HG03175 (cell line): Measurements from ENCODE around the gene OR2G2.

Experiments
- ATAC-seq: cut with Tn5 transposase; IDR thresholded peaks from one replicate; pipeline ENCODE4 v1.9.1; 2021; ENCODE audit warnings: mild to moderate bottlenecking, moderate library complexity; ENCODE audit not compliant: unreplicated experiment

OR2G2 gene, protein sequence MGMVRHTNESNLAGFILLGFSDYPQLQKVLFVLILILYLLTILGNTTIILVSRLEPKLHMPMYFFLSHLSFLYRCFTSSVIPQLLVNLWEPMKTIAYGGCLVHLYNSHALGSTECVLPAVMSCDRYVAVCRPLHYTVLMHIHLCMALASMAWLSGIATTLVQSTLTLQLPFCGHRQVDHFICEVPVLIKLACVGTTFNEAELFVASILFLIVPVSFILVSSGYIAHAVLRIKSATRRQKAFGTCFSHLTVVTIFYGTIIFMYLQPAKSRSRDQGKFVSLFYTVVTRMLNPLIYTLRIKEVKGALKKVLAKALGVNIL

DNA sequence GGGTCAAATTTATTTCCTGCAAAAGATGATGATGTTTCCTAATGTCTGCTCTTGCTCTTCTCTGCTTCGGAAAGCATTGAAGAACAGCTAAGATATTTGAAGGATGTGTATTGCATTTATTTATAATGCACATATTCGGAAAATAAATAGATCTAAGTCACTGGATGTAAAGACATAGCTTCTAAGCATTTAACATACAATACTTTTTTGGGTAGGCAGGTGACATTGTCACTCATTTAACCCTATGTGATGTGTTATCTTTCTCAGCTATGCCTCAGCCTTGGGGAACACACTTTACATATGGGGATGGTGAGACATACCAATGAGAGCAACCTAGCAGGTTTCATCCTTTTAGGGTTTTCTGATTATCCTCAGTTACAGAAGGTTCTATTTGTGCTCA is at the start of gene OR2G2:
Gene OR2G2, plus strand, starts transcription at position 301 of the 400 bp plus-strand sequence. Its CDS starts 0 bp downstream, at position 301.
- no peak for ATAC-seq

DNA sequence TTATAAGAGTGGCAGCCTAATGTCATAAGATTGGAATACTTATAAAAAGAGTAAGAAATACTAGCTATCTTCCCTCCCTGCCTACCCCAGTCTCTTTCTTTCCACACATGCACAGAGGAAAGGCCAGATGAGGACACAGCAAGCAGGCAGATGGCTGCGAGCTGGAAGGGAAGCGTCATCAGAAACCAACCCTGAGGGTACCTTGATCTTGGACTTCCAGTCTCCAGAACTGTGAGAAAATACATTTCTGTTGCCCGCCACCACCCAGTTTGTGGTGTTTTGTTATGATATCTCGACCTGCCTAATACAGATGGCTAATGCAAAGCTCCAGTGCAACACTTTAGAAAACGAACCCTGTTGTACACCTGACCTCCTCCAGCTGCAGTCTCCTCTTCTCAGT is 49.6 kb upstream of the OR2G2 start:
- ATAC-seq: no peak

DNA sequence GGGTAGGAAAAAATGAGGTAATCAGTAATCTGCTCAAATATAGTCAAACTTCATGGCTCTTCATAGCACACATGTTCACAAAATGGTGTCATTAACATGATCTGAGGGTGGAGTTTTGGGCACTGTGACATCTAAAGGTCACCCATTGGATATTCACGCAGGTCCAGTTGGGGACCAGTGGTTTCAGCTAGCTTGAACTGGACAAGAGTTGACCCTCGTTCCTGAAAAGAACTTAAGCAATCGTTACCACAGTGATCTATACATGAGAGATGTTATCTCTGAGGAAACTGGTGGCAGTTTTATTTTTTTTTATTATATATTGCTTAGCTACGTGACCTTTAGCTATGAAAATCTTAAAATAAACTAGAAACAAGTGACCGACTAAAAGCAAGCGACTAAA is 48.9 kb upstream of the OR2G2 start:
- no peak for ATAC-seq

DNA sequence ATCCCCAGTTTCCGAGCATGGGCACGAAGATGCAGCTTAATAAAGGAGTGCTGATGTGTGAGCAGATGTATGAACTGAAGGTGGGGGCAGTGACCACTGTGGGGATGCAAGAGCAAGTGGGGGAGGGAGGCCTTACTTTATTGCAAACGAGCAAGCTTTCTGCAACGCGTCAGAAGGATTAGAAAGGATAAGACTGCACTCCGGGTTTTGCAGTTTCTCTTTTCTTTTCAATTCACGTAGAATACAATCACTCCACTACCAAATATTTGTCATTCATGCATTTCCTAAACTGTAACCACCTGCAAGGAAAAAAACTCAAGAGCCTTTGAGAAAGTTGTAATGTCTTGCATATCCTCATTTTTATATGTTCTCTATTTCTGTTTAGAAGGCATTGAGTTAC is 47.6 kb upstream of the OR2G2 start:
- no peak for ATAC-seq

DNA sequence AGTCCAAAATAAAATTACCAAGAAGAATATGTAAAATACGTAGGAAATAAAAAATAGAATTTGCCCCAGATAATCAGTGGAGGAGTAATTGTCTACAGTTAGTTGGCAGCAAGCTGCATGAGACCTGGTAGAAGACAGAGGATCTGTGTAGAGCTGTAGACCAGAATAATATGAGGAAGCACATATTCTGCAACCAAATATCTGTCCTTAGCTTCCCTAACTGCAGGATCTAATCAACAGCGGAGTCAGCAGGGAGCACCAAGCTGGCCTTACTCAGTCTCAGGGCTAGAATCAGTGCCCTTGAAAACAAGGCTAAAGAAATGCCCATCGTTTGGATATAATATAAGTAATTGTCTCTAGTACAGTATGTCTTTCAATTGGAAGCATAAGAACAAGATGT is 45.3 kb upstream of the OR2G2 start:
- ATAC-seq: no peak

DNA sequence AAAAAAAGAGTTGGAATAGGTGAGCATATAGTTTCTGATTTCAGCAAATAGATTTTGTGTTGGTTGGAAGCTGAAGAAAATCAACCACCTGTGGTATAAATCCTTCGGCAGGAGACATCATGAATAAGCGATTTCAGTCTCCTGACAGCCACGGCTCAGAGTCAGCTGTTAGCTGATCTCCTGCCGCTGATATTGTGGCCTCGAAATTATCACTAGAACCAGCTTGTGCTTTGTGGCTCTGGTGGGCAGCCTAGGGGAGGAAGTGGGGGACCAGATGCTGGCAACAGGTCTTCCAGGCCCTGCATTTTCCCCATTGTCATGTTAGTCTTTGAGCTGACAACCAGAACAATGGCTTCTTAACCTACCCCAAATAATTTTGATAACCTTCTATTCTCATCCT is 40.1 kb upstream of the OR2G2 start:
- ATAC-seq: no peak

DNA sequence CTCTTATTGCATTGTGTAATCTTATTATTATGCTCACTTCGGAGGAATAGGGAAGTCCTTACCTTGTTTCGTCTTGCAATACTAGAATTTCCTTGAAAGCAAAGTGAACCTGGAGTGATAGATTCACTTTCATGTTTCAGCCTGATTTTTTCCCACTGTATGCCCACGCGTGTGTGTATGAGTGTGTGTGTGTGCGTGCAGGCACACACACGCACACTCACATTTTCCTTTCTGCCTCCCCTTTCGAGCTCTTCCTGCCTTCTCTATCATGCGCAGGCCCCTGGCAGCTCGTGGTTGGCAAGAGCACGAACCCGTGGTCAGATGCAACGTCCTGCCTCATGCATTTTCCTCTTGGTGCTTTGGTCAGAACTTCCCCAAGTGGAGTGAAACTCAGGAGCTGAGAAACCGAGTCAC is 39.4 kb upstream of the OR2G2 start, which contains the start of gene GCSAML:
Gene GCSAML, plus strand, starts transcription at position 366 of the 414 bp plus-strand sequence. CDS start 58 bp downstream, outside the sequence.
- ATAC-seq: no peak

DNA sequence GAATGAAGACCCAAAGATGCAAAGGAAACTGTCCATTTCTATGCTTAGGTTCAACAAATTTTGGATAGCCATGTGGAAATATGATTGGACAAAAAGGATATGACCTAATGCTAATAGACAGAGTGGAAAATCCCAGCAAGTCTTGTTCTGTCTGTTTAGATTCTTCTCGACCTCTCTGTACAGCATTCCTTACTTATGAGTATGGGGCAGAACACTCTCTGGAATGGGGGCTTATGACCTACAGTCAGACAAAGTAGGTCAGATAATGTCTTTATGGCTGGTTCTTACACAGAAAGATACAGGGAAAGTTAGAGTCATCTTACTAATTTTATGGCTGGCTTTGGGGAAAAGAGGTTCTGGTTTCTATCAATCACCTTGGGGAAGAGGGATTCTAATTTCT is 36.4 kb upstream of the OR2G2 start:
- ATAC-seq: no peak

DNA sequence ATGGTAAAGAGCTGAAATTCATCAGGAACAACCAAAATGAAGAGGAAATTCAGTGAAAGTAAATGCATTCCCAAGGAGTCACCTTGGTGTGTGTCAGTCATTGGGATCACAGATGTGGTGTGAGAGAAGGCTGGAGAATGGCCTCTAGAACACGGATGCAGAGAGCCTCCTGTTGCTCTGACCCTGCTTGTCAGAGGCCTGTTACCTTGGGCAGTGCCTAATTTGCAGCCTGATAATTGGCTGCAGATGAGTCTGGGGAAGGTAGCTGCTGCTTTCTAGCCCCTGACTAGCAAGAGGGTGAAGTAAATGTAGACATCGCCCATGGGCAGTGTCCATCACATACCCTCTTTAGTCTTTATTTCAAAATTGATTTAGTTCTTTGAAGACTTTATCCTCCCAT is 35.9 kb upstream of the OR2G2 start:
- no peak for ATAC-seq

DNA sequence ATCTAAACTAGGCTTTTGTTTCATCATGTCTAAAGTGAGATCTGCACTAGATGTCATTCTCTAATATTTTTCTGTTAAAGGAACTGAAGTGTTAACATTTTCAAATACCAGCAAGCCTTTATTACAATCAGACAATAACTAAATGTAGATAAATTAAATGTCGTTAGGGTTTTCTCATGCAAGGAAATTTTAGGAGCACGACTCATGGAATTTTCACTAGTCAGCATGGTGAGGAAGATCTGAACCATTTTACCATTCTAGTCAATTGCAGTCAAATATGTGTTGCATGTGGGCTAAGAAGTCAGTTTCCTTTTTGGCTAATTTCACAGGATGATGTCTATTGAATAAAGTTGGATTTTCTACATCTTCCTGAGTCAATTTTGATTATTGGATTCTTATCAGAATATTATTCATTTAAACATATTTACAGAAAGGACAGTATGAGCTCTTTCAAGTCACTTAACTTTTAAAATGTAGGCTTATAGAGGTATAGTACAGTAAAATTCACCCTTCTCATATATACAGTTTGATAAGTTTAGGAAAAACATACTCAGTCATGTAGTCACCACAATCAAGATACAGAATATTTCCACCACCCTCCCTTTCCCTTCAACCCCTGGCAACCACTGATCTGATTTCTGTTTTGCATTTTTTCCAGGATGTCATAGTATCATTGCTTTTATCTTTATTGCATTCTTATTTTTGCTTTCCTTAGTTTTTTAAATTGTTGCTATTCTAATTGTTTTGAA is 30.1 kb upstream of the OR2G2 start:
- no peak for ATAC-seq

DNA sequence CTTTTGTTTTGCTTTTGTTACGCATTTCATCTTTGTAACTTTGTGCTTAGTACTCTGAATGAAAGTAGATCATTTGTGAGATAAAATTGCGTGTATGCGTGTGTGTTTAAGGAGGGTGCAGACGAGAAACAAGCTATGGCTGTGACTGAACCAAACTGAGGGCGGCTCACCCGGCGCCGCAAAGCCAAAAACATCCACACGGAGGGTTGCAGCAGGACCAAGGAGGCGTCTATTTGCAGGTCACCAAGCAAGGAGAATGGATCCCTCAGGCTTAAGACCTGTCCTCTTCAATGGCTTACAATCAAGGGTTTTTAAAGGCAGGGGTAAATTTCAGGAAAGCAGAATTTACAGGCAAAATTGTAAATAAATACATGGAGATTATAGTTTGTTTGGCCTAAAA is 26.4 kb upstream of the OR2G2 start:
- ATAC-seq: no peak

DNA sequence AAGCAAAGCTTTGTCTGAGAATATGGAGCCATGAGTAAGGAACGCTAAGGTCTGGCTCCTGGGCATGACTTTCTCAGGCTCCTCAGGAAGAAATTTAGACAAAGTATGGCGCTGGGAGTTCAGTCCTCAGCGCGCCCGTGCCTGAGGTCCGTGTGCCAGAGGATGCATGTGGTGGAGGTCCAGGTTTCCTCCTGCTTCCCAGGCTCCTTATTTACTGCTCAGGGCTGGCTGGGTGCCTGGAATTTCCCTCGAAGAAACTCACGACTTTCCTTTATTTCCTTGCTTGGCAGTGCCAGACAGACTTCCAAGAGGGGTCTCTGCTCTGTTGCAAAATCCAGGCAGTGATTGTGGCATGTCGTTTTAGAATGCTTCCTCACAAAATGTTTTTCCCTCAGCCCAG is 26.0 kb upstream of the OR2G2 start:
- ATAC-seq: no peak

DNA sequence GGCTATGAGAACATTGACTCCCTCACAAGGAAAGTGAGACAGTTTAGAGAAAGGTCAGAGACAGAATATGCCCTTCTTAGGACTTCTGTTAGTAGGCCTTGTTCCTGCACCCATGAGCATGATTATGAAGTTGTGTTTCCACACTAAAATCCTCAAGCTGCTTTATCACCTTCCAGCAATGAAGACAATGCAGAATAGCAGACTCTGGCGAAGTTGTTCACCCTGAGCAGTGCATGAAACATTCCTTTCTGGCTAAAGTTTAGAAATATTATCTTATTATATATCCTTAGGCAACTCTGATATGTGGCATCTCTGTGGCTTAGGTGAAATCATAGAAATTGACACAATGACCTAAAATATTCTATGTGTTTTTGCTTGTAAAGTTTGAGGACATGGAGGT is 13.9 kb upstream of the OR2G2 start:
- no peak for ATAC-seq

DNA sequence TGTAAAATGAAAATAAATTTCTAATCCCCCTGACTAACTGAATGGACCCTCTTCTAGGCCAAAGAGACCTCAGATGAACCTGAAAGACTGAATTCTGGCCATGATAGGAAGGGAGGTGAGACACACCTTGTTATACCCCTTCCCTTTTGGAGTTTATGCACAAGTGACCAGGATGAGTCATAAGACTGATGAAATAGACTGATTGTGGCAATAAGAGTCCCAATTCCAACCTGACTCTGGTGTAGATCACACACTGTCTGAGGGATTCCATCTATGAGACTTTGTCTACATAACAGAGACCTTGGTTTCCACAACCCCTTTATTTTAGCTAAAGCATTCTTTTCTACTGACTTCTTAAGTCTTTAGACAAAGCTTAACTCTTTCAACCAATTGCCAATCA is 13.5 kb upstream of the OR2G2 start:
- ATAC-seq: no peak

DNA sequence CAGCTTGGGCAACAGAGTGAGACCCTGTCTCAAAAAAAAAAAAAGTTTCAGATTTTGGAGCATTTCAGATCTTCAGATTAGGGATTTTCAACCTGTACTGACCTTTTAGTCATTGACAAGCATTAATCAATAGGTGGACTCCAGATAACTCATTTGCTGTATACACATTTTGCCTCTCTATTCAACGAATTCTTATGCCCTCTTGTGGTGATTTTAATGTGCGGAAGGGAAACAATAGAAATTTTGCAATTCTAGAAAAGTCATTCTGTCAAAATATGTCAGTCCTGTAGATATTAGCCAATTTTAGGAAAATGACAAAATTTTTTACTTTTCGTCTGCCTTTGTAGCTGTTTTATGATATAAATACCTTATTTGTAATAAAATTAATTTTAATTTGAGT is 11.6 kb upstream of the OR2G2 start:
- no peak for ATAC-seq

DNA sequence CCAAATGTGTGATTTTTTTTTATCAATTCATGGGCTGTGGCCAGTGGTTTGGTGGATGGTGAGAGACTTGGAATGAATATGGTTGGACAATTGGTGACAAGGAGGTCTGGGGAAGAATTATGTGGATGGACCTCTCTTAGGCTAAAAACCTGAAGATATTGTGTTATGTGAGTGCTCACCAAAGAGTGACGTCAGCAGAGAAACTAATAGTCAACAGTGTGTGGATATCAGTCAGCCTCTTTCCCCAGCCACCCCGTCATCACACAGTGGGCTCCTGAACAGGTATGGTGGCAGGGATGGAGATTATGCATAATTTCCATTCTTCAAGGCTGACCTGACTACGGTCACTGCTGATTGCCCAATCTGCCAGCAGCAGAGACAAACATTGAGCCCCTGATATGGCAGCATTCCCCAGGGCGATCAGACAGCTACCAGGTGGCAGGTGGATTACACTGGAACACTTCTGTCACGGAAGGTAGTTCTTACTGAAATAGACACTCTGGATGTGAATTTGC is 9.2 kb upstream of the OR2G2 start:
- ATAC-seq: no peak

DNA sequence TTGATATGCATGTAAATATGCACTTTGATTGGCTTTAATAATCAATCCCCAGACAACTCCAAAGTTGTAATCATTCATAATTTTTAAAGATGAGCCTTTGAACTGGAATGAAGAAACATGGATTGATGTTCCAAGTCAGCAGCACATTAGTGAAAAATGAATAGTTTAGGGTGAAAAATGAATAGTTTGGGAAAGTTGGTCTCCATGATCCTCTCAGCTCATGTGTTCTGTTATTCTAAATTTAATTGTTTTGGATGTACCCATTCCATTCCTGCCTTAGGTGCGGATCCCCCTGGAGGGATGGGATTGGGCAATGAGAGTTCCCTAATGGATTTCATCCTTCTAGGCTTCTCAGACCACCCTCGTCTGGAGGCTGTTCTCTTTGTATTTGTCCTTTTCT is 17.1 kb downstream of the OR2G2 start, which contains the start of gene OR2G3:
Gene OR2G3, plus strand, starts transcription at position 301 of the 400 bp plus-strand sequence. Its CDS starts 0 bp downstream, at position 301.
- no peak for ATAC-seq

DNA sequence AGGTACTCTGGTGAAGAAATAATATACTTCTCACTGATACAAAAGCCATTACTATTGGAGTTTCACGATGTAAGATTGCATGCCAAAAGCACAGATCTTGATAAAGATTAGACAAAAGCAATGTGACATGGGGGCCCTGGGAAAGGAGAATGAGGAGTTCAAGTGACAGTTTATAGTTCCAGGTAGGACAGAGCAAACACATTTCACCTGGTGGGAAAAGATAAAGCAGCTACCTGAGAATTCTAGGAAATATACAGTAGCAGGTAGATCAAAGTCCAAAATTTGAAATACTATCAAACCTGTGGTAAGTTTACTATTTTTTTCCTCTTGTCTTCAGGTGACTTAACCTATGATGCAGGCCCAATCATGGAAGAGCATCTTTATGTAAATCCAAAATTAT is 25.2 kb downstream of the OR2G2 start:
- ATAC-seq: no peak

DNA sequence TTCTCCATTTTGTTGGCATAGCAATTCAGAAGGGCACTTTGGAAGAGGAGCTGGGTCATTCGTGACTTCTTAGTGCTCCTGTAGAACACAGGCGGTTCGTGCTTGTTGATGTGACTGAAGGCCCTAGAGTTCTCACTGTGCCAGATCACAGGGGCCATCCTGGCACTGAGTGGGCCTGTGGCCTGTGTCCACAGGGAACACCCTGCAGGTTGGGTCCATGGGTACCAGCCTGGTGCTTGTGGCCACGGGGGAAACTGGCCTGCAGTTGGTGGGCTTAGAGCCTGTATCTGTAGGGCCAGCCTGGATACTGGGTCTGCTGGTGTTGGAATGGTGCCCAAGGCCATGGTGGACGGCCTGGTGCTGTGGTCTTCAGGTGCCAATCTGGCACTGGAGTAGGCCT is 26.5 kb downstream of the OR2G2 start:
- no peak for ATAC-seq

DNA sequence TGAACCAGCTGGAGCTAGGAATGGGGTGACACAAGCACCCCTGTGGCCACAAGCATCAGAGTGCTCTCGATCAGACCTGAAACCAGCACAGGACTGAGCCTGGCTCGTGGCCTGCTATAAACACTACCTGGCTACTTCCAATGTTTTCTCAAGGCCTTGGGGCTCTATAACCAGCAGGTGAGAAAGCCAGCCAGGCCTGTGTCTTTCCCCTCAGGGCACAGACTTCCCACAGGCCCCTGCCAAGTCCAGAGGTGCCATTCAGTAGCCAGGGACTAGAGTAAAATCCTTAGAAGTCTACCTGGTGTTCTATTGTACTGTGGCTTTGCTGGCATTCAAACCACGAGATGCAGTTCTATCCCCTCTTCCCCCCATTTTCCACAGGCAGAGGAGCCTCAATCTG is 39.8 kb downstream of the OR2G2 start:
- no peak for ATAC-seq

DNA sequence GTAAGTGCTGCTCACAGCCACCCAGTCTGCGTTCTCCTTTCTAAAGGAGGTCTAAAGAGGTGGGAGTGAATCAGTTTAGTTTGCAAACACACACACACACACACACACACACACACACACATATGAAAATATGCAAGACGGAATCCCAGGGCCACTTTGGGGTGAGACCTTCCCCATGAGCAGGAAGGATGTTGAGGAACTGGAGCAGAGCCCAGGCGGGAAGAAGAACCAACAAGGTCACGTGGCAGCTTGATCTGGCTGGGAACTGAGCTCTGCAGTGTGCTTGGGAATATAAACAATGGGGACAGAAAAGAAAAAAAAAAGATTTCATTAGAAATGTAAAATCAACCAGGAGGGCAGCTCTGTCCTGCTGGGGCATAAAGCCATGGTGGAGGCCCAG is 49.9 kb downstream of the OR2G2 start:
- no peak for ATAC-seq

DNA sequence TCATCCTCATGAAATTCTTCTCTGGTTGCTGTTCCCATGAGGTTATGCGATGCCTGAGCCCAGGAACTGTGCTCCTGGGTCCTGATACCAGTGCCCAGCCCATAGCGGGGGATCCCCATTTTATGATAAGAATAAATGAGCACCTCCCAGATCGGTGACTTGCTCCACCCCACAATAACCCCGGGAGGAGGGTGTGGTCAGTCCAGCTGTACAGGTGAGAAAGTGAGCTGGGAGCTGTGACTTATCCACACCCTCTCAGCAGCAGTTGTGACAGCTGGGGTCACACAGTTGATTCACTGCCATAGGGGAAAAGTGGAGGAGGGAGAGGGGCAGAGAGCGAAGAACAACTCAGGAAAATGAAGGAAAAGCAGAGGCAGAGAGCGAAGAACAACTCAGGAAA is 50.6 kb downstream of the OR2G2 start:
- no peak for ATAC-seq
